22Rv1 (cell line): ENCODE data around the gene MAN2A1.

Source experiments
- ZFX ChIP-seq: fragments of 450-650 bp; IDR thresholded peaks from 2 replicates; pipeline ENCODE4 v1.6.1; 2017; ENCODE audit warnings: antibody characterized with exemption, borderline replicate concordance
- TF ChIP-seq, protein P1 (sequence below): fragments of 450-650 bp; IDR thresholded peaks from 2 replicates; pipeline ENCODE4 v1.5.1; 2017; ENCODE audit warnings: mild to moderate bottlenecking

DNA sequence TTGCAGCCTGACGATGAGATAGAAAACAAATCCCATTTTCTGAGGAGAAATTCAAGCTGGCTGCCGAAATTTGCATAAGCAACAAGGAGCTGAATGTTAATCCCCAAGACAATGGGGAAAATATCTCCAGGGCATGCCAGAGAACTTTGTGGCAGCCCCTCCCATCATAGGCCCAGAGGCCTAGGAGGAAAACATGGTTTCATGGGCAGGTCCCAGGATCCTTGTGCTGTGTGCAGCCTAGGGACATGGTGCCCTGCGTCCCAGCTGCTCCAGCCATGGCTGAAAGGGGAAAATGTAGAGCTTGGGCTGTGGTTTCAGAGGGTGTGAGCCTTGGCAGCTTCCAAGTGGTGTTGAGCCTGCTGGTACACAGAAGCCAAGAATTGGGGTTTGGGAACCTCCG, 48.8 kb upstream of the MAN2A1 start:
- TF ChIP-seq, protein P1, sequence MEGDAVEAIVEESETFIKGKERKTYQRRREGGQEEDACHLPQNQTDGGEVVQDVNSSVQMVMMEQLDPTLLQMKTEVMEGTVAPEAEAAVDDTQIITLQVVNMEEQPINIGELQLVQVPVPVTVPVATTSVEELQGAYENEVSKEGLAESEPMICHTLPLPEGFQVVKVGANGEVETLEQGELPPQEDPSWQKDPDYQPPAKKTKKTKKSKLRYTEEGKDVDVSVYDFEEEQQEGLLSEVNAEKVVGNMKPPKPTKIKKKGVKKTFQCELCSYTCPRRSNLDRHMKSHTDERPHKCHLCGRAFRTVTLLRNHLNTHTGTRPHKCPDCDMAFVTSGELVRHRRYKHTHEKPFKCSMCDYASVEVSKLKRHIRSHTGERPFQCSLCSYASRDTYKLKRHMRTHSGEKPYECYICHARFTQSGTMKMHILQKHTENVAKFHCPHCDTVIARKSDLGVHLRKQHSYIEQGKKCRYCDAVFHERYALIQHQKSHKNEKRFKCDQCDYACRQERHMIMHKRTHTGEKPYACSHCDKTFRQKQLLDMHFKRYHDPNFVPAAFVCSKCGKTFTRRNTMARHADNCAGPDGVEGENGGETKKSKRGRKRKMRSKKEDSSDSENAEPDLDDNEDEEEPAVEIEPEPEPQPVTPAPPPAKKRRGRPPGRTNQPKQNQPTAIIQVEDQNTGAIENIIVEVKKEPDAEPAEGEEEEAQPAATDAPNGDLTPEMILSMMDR, result no peak
- TF ChIP-seq ZFX, result no peak
